IMR-90 (cell line): ENCODE data around the gene NUAK1. TPM values are rescaled to one million over a fixed set of nuclear protein-coding genes. Genes with fewer than 3 reads are reported as not detected.

Experiments
- ATAC-seq: fragments of 200-7000 bp; cut with Tn5 transposase; 2 replicates; pipeline ENCODE4 v1.9.1; 2020; ENCODE audit warnings: low read depth, mild to moderate bottlenecking, moderate library complexity
- BruUV-seq: library from RNA; stranded (reverse); fragments of 400-500 nt; replicated peaks from 2 replicates; lab custom pipeline; 2021; lab: Mats Ljungman, UMichigan
- CTCF ChIA-PET: fragments of 300-600 bp; formaldehyde crosslinking; extraction: SDS; loops from one replicate; lab custom pipeline; 2021; ENCODE audit warnings: antibody characterized with exemption; lab: Yijun Ruan, JAX
- POLR2A ChIA-PET: fragments of 300-600 bp; sonication (Branson Sonifier 250); formaldehyde crosslinking; loops from one replicate; lab custom pipeline; 2022; ENCODE audit warnings: antibody characterized with exemption; ENCODE audit not compliant: unreplicated experiment; lab: Charles Lee
- DNase-seq: peaks from one replicate; pipeline ENCODE4 v3.0.0; 2013
- H2AFZ ChIP-seq: replicated peaks from 2 replicates; pipeline ENCODE3; 2013; ENCODE audit warnings: low read length, mild to moderate bottlenecking; ENCODE audit not compliant: poor library complexity
- H2AK5ac ChIP-seq: 2 replicates; pipeline ENCODE4 v1.6.1; 2013; ENCODE audit warnings: low read depth, low read length, inconsistent platforms
- H2AK9ac ChIP-seq: replicated peaks from 2 replicates; pipeline ENCODE3; 2013; ENCODE audit warnings: mild to moderate bottlenecking, low read depth, low read length, moderate library complexity; ENCODE audit not compliant: poor library complexity
- H2BK120ac ChIP-seq: 2 replicates; pipeline ENCODE4 v1.6.1; 2013; ENCODE audit warnings: low read depth, low read length, inconsistent platforms
- H2BK15ac ChIP-seq: 3 replicates; pipeline ENCODE4 v1.6.1; 2013; ENCODE audit warnings: low read depth, low read length, inconsistent platforms
- H2BK20ac ChIP-seq: 2 replicates; pipeline ENCODE4 v1.6.1; 2013; ENCODE audit warnings: low read depth, mild to moderate bottlenecking, inconsistent platforms, low read length, moderate library complexity
- H2BK5ac ChIP-seq: 2 replicates; pipeline ENCODE4 v1.6.1; 2013; ENCODE audit warnings: mild to moderate bottlenecking, low read depth, low read length, inconsistent platforms; ENCODE audit not compliant: poor library complexity, severe bottlenecking
- H3K14ac ChIP-seq: replicated peaks from 2 replicates; pipeline ENCODE4 v1.6.1; 2013; ENCODE audit warnings: low read depth, low read length, inconsistent platforms
- H3K18ac ChIP-seq: 2 replicates; pipeline ENCODE4 v1.6.1; 2013; ENCODE audit warnings: low read depth, low read length, control low read depth
- H3K23ac ChIP-seq: 2 replicates; pipeline ENCODE4 v1.6.1; 2013; ENCODE audit warnings: low read depth, low read length, inconsistent platforms
- H3K27ac ChIP-seq: 2 replicates; pipeline ENCODE4 v1.5.1; 2013; ENCODE audit warnings: mild to moderate bottlenecking, control low read depth, low read length; ENCODE audit not compliant: insufficient read depth
- H3K27me3 ChIP-seq: 2 replicates; pipeline ENCODE4 v1.6.1; 2013; ENCODE audit warnings: low read length; ENCODE audit not compliant: control insufficient read depth, insufficient read depth
- H3K36me3 ChIP-seq: 2 replicates; pipeline ENCODE4 v1.6.1; 2013; ENCODE audit warnings: low read length, mixed read lengths; ENCODE audit not compliant: control insufficient read depth, insufficient read depth
- H3K4ac ChIP-seq: 2 replicates; pipeline ENCODE4 v1.6.1; 2013; ENCODE audit warnings: low read depth, low read length, inconsistent platforms
- H3K4me1 ChIP-seq: 2 replicates; pipeline ENCODE4 v1.6.1; 2013; ENCODE audit warnings: low read length, mixed read lengths; ENCODE audit not compliant: control insufficient read depth, insufficient read depth
- H3K4me2 ChIP-seq: 2 replicates; pipeline ENCODE4 v1.6.1; 2013; ENCODE audit warnings: low read depth, mild to moderate bottlenecking, control low read depth, low read length, moderate library complexity
- H3K4me3 ChIP-seq: 2 replicates; pipeline ENCODE4 v1.5.1; 2013; ENCODE audit warnings: low read depth, mild to moderate bottlenecking, control low read depth, low read length, moderate library complexity; ENCODE audit not compliant: insufficient read depth
- H3K56ac ChIP-seq: 2 replicates; pipeline ENCODE4 v1.6.1; 2013; ENCODE audit warnings: low read length, inconsistent platforms; ENCODE audit not compliant: insufficient read depth; ENCODE audit errors: extremely low read depth
- H3K79me1 ChIP-seq, 2 experiments: 2 replicates each; pipeline ENCODE4 v1.6.1; 2013; ENCODE audit warnings: low read length in 2 of 2, inconsistent platforms in 1 of 2, low read depth in 1 of 2
- H3K9ac ChIP-seq: 2 replicates; pipeline ENCODE4 v1.6.1; 2013; ENCODE audit warnings: low read depth, low read length, control low read depth
- H3K9me1 ChIP-seq: 2 replicates; pipeline ENCODE4 v1.6.1; 2013; ENCODE audit warnings: low read length, inconsistent platforms; ENCODE audit not compliant: insufficient read depth
- H3K9me3 ChIP-seq: 2 replicates; pipeline ENCODE4 v1.6.1; 2013; ENCODE audit warnings: low read length; ENCODE audit not compliant: control insufficient read depth, insufficient read depth
- H4K20me1 ChIP-seq: 2 replicates; pipeline ENCODE4 v1.6.1; 2013; ENCODE audit warnings: low read length, inconsistent platforms; ENCODE audit not compliant: insufficient read depth
- H4K5ac ChIP-seq: 2 replicates; pipeline ENCODE4 v1.6.1; 2013; ENCODE audit warnings: mild to moderate bottlenecking, low read depth, low read length, control low read depth
- H4K8ac ChIP-seq, 2 experiments: 2 replicates each; pipeline ENCODE4 v1.6.1; 2013; ENCODE audit warnings: low read depth in 2 of 2, low read length in 2 of 2, control low read depth in 1 of 2, inconsistent platforms in 1 of 2
- H4K91ac ChIP-seq: 2 replicates; pipeline ENCODE4 v1.6.1; 2013; ENCODE audit warnings: low read depth, low read length, inconsistent platforms; ENCODE audit not compliant: insufficient read depth
- MXI1 ChIP-seq: IDR thresholded peaks from 2 replicates; pipeline ENCODE4 v1.6.1; 2012; ENCODE audit warnings: low read depth, mild to moderate bottlenecking, low read length, moderate library complexity, borderline replicate concordance
- NFE2L2 ChIP-seq: fragments of 150-350 bp; IDR thresholded peaks from 2 replicates; pipeline ENCODE4 v1.6.1; 2016; ENCODE audit warnings: low read depth, mild to moderate bottlenecking, low read length
- SMC3 ChIP-seq: fragments of 150-350 bp; IDR thresholded peaks from 2 replicates; pipeline ENCODE4 v1.6.1; 2016; ENCODE audit warnings: low read depth, mild to moderate bottlenecking, antibody characterized with exemption, low read length, moderate library complexity
- USF2 ChIP-seq: fragments of 150-350 bp; IDR thresholded peaks from 2 replicates; pipeline ENCODE4 v1.6.1; 2017; ENCODE audit warnings: mild to moderate bottlenecking, antibody characterized with exemption, low read length, low read depth
- WGBS, 2 experiments: methylation state at CpG; one replicate each; pipeline versions ENCODE4 v1.1.5 to v1.1.7; 2013; ENCODE audit warnings: missing lambda C conversion rate in 2 of 2; ENCODE audit not compliant: insufficient read length in 1 of 2; ENCODE audit errors: extremely low coverage in 2 of 2; 5-methylcytosine and 5-hydroxymethylcytosine counted together
- dilution Hi-C: fragments of 300-500 bp; cut with HindIII; formaldehyde crosslinking; loops from one replicate; pipeline ENCODE4 v1.14.3; 2018; ENCODE audit warnings: low sequenced_read_pairs; ENCODE audit not compliant: unreplicated experiment
- in situ Hi-C: fragments of 300-500 bp; cut with MboI; formaldehyde crosslinking; loops from 3 replicates; pipeline ENCODE4 v1.14.3; 2019; ENCODE audit warnings: low sequenced_read_pairs, inconsistent platforms, mixed read lengths
- intact Hi-C: fragments of 100-400 bp; cut with micrococcal nuclease; formaldehyde crosslinking; loops from 2 replicates; pipeline ENCODE4 v1.10.0; 2022
- polyA plus RNA-seq, 3 experiments: library from polyadenylated mRNA; depleted of rRNA; stranded (reverse); fragments of >200 nt; gene quantifications; 2 replicates each; pipeline ENCODE4 v1.2.3, GENCODE V29; 2012; ENCODE audit warnings: low replicate concordance in 1 of 3
- total RNA-seq: library from RNA; depleted of rRNA; stranded (reverse); fragments of >200 nt; gene quantifications from 2 replicates; pipeline ENCODE4 v1.2.3, GENCODE V29; 2012

Gene NUAK1
- total and polyA plus RNA-seq, 2 of the 4 experiments (the other 2 are of a cell fraction): 4.8 to 8.8 TPM

GRCh38 chr12:106135781-106136180 is 3.0 kb downstream of the NUAK1 start:
- no peak overlapping the region for H3K56ac ChIP-seq
- H2BK15ac ChIP-seq: peak overlapping the region; percentile 77
- peak overlapping the region; percentile 58; the same call in 1 of the 2 replicates for H2AK5ac ChIP-seq
- peak overlapping the region; percentile 17 to 64; a peak in 2 of 4 replicates for H4K8ac ChIP-seq
- no peaks in the 10 kb centered on the region for H3K9me3 ChIP-seq
- ATAC-seq (no peak), DNase-seq (peak; percentile 55)
- peak overlapping the region; percentile 10; the same call in 1 of the 2 replicates for H3K4me3 ChIP-seq
- peak overlapping the region; percentile 59 for H3K18ac ChIP-seq
- peak overlapping the region; percentile 8 for H2AK9ac ChIP-seq
- peak overlapping the region; percentile 37 for H3K9ac ChIP-seq
- TF ChIP-seq MXI1 (no peak), SMC3 (no peak), USF2 (no peak), NFE2L2 (no peak)
- H3K36me3 ChIP-seq: no peaks in the 10 kb centered on the region
- POLR2A ChIA-PET: interaction anchor here (2.1 kb wide), 1 partner anchor 715 kb away, joined by 7 read pairs; no protein-coding TSS in a partner anchor
- H2BK20ac ChIP-seq: peak overlapping the region; percentile 74
- H3K4me1 ChIP-seq: peaks cover 29% of the 10 kb centered on the region
- H4K5ac ChIP-seq: peak overlapping the region; percentile 73
- H3K27ac ChIP-seq: peak overlapping the region; percentile 15; the same call in 1 of the 2 replicates
- H3K27me3 ChIP-seq: no peaks in the 10 kb centered on the region
- H3K23ac ChIP-seq: peak overlapping the region; percentile 39
- in situ Hi-C loops (no loop called here), dilution Hi-C loops (no loop called here), intact Hi-C loops (loop anchor here (1.0 to 2.0 kb wide), 8 partner anchors 51 to 715 kb away; no protein-coding TSS in a partner anchor)
- WGBS, 2 experiments: 0% methylated on average over 1 of the region's 4 CpGs; no CpG with 5 or more reads in 1 of the 2 experiments
- H4K91ac ChIP-seq: peak overlapping the region; percentile 85
- no TSS peak for BruUV-seq
- peak overlapping the region; percentile 79 for H2BK120ac ChIP-seq
- H3K4ac ChIP-seq: peak overlapping the region; percentile 78
- peak overlapping the region; percentile 50 for H2BK5ac ChIP-seq
- CTCF ChIA-PET: interaction anchor here (0.6 to 4.5 kb wide), 18 partner anchors 9 to 743 kb away, joined by 3 to 26 read pairs (median 4); no protein-coding TSS in a partner anchor
- H3K79me1 ChIP-seq: peaks cover 28 to 76% of the 10 kb centered on the region in 2 experiments
- H3K9me1 ChIP-seq: peaks cover 25% of the 10 kb centered on the region
- H2AFZ ChIP-seq: no peak overlapping the region
- H3K4me2 ChIP-seq: peak overlapping the region; percentile 82
- peak overlapping the region; percentile 53 for H3K14ac ChIP-seq
- peaks cover 33% of the 10 kb centered on the region; the same call in 1 of the 2 replicates for H4K20me1 ChIP-seq
